MM.1S (cell line): ENCODE data around the gene BMERB1.

Source experiments
- EZH2 ChIP-seq: fragments of 300-600 bp; sonication (generic); optimal IDR thresholded peaks from 2 replicates; pipeline ENCODE3; 2017; ENCODE audit warnings: low read depth, mild to moderate bottlenecking, antibody characterized with exemption, low read length, mixed read lengths
- EZH2phosphoT487 ChIP-seq: fragments of 300-600 bp; sonication (generic); IDR thresholded peaks from 2 replicates; pipeline ENCODE4 v1.6.1; 2018; ENCODE audit warnings: antibody characterized with exemption, low read length
- TF ChIP-seq, protein P1 (sequence below): fragments of 300-600 bp; sonication (generic); IDR thresholded peaks from 2 replicates; pipeline ENCODE4 v1.5.1; 2016; ENCODE audit warnings: antibody characterized with exemption, low read length, mixed read lengths

DNA sequence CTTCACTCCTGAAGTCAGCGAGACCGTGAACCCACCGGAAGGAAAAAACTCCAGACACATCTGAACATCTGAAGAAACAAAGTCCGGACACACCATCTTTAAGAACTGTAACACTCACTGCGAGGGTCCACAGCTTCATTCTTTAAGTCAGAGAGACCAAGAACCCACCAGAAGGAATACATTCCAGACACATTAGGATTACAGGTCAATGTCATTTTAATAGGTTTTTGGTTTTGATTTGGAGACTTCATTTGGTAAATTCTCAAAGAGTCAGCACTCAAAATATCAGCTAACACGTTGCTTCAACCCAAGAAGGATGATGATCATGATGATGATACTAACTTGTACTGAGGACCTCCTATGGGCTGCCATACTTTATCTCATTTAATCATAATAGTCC, 7.6 kb upstream of the BMERB1 start:
- TF ChIP-seq, protein P1, sequence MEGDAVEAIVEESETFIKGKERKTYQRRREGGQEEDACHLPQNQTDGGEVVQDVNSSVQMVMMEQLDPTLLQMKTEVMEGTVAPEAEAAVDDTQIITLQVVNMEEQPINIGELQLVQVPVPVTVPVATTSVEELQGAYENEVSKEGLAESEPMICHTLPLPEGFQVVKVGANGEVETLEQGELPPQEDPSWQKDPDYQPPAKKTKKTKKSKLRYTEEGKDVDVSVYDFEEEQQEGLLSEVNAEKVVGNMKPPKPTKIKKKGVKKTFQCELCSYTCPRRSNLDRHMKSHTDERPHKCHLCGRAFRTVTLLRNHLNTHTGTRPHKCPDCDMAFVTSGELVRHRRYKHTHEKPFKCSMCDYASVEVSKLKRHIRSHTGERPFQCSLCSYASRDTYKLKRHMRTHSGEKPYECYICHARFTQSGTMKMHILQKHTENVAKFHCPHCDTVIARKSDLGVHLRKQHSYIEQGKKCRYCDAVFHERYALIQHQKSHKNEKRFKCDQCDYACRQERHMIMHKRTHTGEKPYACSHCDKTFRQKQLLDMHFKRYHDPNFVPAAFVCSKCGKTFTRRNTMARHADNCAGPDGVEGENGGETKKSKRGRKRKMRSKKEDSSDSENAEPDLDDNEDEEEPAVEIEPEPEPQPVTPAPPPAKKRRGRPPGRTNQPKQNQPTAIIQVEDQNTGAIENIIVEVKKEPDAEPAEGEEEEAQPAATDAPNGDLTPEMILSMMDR: no peak
- no peak for TF ChIP-seq EZH2
- no peak for TF ChIP-seq EZH2phosphoT487
